Measurements from ENCODE around the gene LTBP2.
A peak's percentile ranks its signal among the peaks of the same experiment; 100 is the strongest.

The LTBP2 gene

DNA sequence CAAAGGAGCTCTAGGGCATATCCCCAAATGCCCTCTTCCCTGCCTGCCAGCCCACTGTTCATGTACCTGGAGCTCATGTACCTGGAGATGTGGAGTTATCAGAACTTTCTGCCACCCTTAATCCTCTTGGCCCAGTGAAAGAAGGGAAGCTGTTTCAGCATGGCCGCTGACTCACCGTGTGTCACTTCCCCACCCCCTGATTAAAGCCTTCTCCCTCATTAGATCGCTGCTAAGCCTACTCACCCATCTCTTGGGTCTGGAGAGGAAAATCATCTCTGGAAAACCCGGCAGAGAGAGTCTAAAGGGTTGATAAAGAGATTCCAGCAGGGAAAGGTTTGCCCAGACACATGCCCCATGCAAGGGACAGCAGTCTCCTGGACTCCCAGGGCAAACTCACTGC lies 4.5 kb upstream of the LTBP2 start:
- no peak for TF ChIP-seq CTCF (IDR thresholded peaks at IDR 0.05)

- no peak for TF ChIP-seq CTCF (IDR thresholded peaks at IDR 0.05)
These were observed 3.7 kb upstream of the LTBP2 start for GRCh38 chr14:74615735-74616134.

DNA sequence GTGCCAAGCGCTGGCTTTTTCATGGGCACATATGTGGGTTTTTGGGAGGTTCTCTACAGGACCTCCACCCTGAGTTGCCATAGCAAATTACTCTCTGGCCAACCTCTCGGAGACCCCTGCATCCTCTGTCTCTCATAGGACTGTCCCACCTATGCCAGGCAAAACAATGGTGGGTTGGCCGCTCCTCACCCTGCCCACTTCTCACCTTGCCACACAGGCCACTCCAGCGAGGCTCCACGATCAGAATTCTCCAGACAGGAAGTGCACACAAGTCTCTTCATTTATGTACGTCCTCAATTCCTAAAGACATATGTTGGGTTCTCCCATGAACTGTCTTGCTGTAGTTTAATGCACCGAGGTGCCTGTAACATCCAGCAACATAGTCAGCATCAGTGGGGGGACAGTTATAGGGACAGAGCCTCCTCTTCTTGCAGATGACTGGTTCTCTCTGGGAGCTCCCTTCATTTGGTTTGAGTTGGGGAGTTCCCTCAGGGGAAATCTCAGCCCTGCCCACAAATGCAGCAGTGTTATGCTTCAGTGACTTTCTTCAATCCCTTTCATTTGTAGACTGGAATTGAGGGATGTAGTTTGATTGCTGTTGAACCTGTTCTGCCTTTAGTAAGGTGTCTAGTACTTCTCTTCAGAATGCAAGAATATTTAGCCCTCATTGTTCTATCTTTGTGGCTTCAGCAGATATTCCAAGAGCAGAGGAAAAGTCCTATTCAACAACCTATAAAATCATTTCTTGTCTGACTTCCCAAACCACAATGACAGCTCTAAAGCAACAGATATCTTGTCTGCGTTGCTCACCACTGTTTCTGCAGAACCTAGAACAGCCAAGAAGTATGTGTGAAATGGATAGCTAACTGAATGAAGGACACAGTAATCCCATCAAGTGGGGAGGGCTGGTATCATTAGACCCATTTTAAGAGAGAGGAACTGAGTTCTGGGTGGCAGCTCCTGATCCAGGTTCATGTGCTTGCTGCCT lies 2.8 kb upstream of the LTBP2 start:
- TF ChIP-seq CTCF (IDR thresholded peaks at IDR 0.05) = no peak

- no peak for TF ChIP-seq CTCF (IDR thresholded peaks at IDR 0.05)
These were observed 1.3 kb upstream of the LTBP2 start for GRCh38 chr14:74613211-74613914.

DNA sequence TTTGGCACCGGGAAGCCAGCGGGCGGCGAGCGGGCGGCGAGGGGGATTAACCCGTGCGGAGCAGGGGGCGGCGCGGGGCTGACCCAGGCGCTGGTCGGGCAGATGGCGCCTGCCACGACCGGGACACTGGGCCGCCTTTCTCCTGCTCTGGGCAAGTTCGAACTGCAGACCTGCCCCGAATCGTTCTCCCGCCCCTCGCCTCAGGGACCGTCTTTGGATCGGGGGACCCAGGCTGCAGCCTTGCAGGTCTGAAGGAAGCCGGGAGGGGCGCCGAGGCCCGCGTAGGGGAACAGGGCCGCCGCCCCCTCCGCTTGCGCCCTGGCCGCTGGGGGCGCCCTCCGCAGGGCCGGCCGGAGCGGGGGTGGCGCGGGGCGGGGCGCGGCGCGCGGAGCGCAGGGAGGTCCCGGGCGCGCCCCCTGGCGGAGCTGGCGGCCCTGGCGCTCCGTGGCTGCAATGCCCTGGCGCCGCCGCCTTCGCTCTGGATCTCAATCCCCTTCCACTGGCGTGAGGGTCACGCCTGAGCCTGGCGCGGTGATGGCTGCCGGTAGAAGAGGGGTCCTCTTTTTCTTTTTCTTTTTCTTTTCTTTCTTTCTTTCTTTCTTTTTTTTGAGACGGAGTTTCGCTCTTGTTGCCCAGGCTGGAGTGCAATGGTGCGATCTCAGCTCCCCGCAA lies 449 bp upstream of the LTBP2 start:
- peak; percentile 100 for TF ChIP-seq CTCF (IDR thresholded peaks at IDR 0.05)

DNA sequence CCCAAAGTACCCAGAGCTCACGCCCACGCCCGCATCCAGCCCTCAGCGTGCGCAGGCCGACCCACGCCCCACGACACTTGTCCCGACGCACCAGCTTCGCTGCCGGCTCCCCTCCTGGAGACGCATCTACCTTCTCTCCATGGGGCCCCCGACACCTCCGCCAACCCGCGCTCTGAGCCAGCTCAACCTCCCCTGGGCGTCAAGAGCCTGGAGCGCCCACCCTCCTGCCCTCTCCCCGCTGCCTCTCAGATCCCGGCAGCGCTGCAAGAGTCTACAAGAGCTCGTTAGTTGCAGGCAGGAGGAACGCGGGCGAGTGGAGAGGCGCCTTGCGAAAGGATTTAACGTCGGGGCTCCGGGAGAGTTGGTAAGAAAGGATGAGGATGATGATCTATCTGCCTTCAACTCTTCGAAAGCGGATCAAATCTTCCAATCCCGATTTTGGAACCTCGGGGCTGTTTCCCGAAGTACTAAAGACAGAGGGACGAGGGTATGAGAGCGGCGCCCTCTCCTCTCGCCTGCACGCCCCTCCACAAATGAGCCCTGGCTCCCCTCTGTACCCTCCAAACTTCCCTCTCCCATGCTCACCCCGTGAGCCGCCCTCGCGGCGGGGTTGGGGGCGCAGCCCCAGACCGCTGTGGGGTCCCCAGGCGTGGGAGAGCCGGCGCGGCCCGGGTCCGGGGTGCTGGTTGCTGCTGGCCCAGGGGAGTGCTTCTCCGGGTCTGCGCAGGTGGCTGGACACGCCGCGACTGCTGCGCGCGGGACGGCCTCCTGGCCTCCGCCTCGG lies 979 bp downstream of the LTBP2 start:
- no peak for TF ChIP-seq CTCF (IDR thresholded peaks at IDR 0.05)
